Measurements from ENCODE around the gene AIG1.

AIG1 gene

GRCh38 chr6:143112084-143112768 is 51.5 kb downstream of the AIG1 start:
- Histone ChIP-seq H3K4me3 (ENCODE audit: low read depth, low read length) (no peak overlapping the region), H3K27me3 (replicated peaks) (no peaks in the 10 kb centered on the region), H3K27ac (no peak overlapping the region), H3K36me3 (replicated peaks) (no peaks in the 10 kb centered on the region)
- no peak for DNase-seq
- no peak for TF ChIP-seq CTCF (IDR thresholded peaks at IDR 0.05; ENCODE audit: low read depth, low read length, missing control alignments)
- in situ Hi-C loops (cut with HindIII; ENCODE audit: low pct_ligation_motif_present, low sequenced_read_pairs): no loop called here

- H3K36me3 ChIP-seq (replicated peaks): no peaks in the 10 kb centered on the region
- no peaks in the 10 kb centered on the region for H3K27me3 ChIP-seq (replicated peaks)
- no peak overlapping the region for H3K4me3 ChIP-seq (ENCODE audit: low read depth, low read length)
- no peak for DNase-seq
- in situ Hi-C loops (cut with HindIII; ENCODE audit: low pct_ligation_motif_present, low sequenced_read_pairs): no loop called here
- H3K27ac ChIP-seq: no peak overlapping the region
- TF ChIP-seq CTCF (IDR thresholded peaks at IDR 0.05; ENCODE audit: low read depth, low read length, missing control alignments): no peak
Observed at GRCh38 chr6:143112837-143113236, 52.1 kb downstream of the AIG1 start.

- in situ Hi-C loops (cut with HindIII; ENCODE audit: low pct_ligation_motif_present, low sequenced_read_pairs): no loop called here
- no peak for DNase-seq
- no peaks in the 10 kb centered on the region for H3K36me3 ChIP-seq (replicated peaks)
- H3K27ac ChIP-seq: no peak overlapping the region
- no peak overlapping the region for H3K4me3 ChIP-seq (ENCODE audit: low read depth, low read length)
- TF ChIP-seq CTCF (IDR thresholded peaks at IDR 0.05; ENCODE audit: low read depth, low read length, missing control alignments): no peak
- no peaks in the 10 kb centered on the region for H3K27me3 ChIP-seq (replicated peaks)
Observed at GRCh38 chr6:143115728-143116127, 55.0 kb downstream of the AIG1 start.

GRCh38 chr6:143117108-143117507 is 56.4 kb downstream of the AIG1 start:
- H3K4me3 ChIP-seq (ENCODE audit: low read depth, low read length): no peak overlapping the region
- no peaks in the 10 kb centered on the region for H3K27me3 ChIP-seq (replicated peaks)
- no peak for DNase-seq
- in situ Hi-C loops (cut with HindIII; ENCODE audit: low pct_ligation_motif_present, low sequenced_read_pairs): no loop called here
- H3K36me3 ChIP-seq (replicated peaks): no peaks in the 10 kb centered on the region
- H3K27ac ChIP-seq: no peak overlapping the region
- TF ChIP-seq CTCF (IDR thresholded peaks at IDR 0.05; ENCODE audit: low read depth, low read length, missing control alignments): no peak

GRCh38 chr6:143119260-143119659 is 58.6 kb downstream of the AIG1 start:
- H3K27ac ChIP-seq: no peak overlapping the region
- no peak for TF ChIP-seq CTCF (IDR thresholded peaks at IDR 0.05; ENCODE audit: low read depth, low read length, missing control alignments)
- no peaks in the 10 kb centered on the region for H3K27me3 ChIP-seq (replicated peaks)
- no peaks in the 10 kb centered on the region for H3K36me3 ChIP-seq (replicated peaks)
- no peak overlapping the region for H3K4me3 ChIP-seq (ENCODE audit: low read depth, low read length)
- in situ Hi-C loops (cut with HindIII; ENCODE audit: low pct_ligation_motif_present, low sequenced_read_pairs): no loop called here
- DNase-seq: no peak

GRCh38 chr6:143123081-143123480 is 62.4 kb downstream of the AIG1 start:
- Histone ChIP-seq H3K36me3 (replicated peaks) (no peaks in the 10 kb centered on the region), H3K4me3 (ENCODE audit: low read depth, low read length) (no peak overlapping the region), H3K27me3 (replicated peaks) (no peaks in the 10 kb centered on the region), H3K27ac (no peak overlapping the region)
- DNase-seq: no peak
- in situ Hi-C loops (cut with HindIII; ENCODE audit: low pct_ligation_motif_present, low sequenced_read_pairs): no loop called here
- no peak for TF ChIP-seq CTCF (IDR thresholded peaks at IDR 0.05; ENCODE audit: low read depth, low read length, missing control alignments)

Data from brain microvascular endothelial cell (primary cell).